Stimulated activated CD8-positive, alpha-beta memory T cell treated with anti-CD3 and anti-CD28 coated beads, Interleukin-4, amount 100 ng/mL, for 4 hours (primary cell): ENCODE results near the gene FAM168B.

Source experiments
- DNase-seq, 2 donors: peaks; one replicate each; pipeline ENCODE4 v3.0.0-alpha.2; 2020; ENCODE audit warnings: low read depth in 2 of 2, low spot score in 1 of 2

Gene FAM168B

GRCh38 chr2:131040661-131041401, 52.4 kb downstream of the FAM168B start:
- DNase-seq, result no peak

GRCh38 chr2:131039908-131040660, 53.2 kb downstream of the FAM168B start:
- no peak for DNase-seq

- DNase-seq, result no peak
These were observed 53.7 kb downstream of the FAM168B start for GRCh38 chr2:131039535-131039907.

- DNase-seq, result no peak
These were observed 54.2 kb downstream of the FAM168B start for GRCh38 chr2:131039101-131039440.

GRCh38 chr2:131038258-131039100, 54.8 kb downstream of the FAM168B start:
- DNase-seq, result no peak

GRCh38 chr2:131037398-131038257, 55.6 kb downstream of the FAM168B start:
- no peak for DNase-seq

GRCh38 chr2:131036696-131037397, 56.4 kb downstream of the FAM168B start:
- no peak for DNase-seq

GRCh38 chr2:131036269-131036668, 57.0 kb downstream of the FAM168B start:
- no peak for DNase-seq

- DNase-seq, result no peak
These were observed 57.4 kb downstream of the FAM168B start for GRCh38 chr2:131035826-131036231.

GRCh38 chr2:131035112-131035825, 58.0 kb downstream of the FAM168B start:
- DNase-seq, result no peak

- DNase-seq, result no peak
These were observed 58.9 kb downstream of the FAM168B start for GRCh38 chr2:131034122-131035051.

GRCh38 chr2:131033786-131034121, 59.5 kb downstream of the FAM168B start:
- no peak for DNase-seq

- DNase-seq, result no peak
These were observed 60.8 kb downstream of the FAM168B start for GRCh38 chr2:131032393-131032836.

- DNase-seq, result no peak
These were observed 61.4 kb downstream of the FAM168B start for GRCh38 chr2:131031875-131032274.

GRCh38 chr2:131031431-131031841, 61.8 kb downstream of the FAM168B start:
- no peak for DNase-seq

- DNase-seq, result no peak
These were observed 62.7 kb downstream of the FAM168B start for GRCh38 chr2:131030478-131030971.

- DNase-seq, result no peak
These were observed 63.4 kb downstream of the FAM168B start for GRCh38 chr2:131029812-131030211.
